ENCODE results near the gene RNF150. TPM values are rescaled to one million over a fixed set of nuclear protein-coding genes. Genes with fewer than 3 reads are reported as not detected.

RNF150 gene
- total RNA-seq, 1 donor from 2014 or later: 9.1 TPM

GRCh38 chr4:140943486-140944198, 189.6 kb downstream of the RNF150 start:
- no peak for DNase-seq (ENCODE audit: extremely low spot score in 2 of 2)
- H3K4me3 ChIP-seq: no peak overlapping the region
- no peaks in the 10 kb centered on the region for H3K36me3 ChIP-seq
- intact Hi-C loops (cut with DNase I): no loop called here
- no peak for TF ChIP-seq POLR2AphosphoS5 (IDR thresholded peaks at IDR 0.05; ENCODE audit: insufficient read depth in 1 of 2, low read depth in 1 of 2)
- TF ChIP-seq POLR2A (IDR thresholded peaks at IDR 0.05): no peak
- TF ChIP-seq, protein P1, sequence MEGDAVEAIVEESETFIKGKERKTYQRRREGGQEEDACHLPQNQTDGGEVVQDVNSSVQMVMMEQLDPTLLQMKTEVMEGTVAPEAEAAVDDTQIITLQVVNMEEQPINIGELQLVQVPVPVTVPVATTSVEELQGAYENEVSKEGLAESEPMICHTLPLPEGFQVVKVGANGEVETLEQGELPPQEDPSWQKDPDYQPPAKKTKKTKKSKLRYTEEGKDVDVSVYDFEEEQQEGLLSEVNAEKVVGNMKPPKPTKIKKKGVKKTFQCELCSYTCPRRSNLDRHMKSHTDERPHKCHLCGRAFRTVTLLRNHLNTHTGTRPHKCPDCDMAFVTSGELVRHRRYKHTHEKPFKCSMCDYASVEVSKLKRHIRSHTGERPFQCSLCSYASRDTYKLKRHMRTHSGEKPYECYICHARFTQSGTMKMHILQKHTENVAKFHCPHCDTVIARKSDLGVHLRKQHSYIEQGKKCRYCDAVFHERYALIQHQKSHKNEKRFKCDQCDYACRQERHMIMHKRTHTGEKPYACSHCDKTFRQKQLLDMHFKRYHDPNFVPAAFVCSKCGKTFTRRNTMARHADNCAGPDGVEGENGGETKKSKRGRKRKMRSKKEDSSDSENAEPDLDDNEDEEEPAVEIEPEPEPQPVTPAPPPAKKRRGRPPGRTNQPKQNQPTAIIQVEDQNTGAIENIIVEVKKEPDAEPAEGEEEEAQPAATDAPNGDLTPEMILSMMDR (IDR thresholded peaks at IDR 0.05): no peak
- peaks cover 13% of the 10 kb centered on the region for H3K4me1 ChIP-seq
- no peaks in the 10 kb centered on the region for H3K9me3 ChIP-seq
- H3K27me3 ChIP-seq: no peaks in the 10 kb centered on the region
- H3K27ac ChIP-seq: no peak overlapping the region

GRCh38 chr4:140940589-140940988, 192.7 kb downstream of the RNF150 start:
- DNase-seq (ENCODE audit: extremely low spot score in 2 of 2): no peak
- TF ChIP-seq, protein P1 (IDR thresholded peaks at IDR 0.05): no peak
- no peak for TF ChIP-seq POLR2A (IDR thresholded peaks at IDR 0.05)
- no peak for TF ChIP-seq POLR2AphosphoS5 (IDR thresholded peaks at IDR 0.05; ENCODE audit: insufficient read depth in 1 of 2, low read depth in 1 of 2)
- intact Hi-C loops (cut with DNase I): no loop called here
- no peaks in the 10 kb centered on the region for H3K27me3 ChIP-seq
- no peaks in the 10 kb centered on the region for H3K9me3 ChIP-seq
- H3K4me1 ChIP-seq: peaks cover 21% of the 10 kb centered on the region
- no peaks in the 10 kb centered on the region for H3K36me3 ChIP-seq
- H3K27ac ChIP-seq: no peak overlapping the region
- no peak overlapping the region for H3K4me3 ChIP-seq

DNA sequence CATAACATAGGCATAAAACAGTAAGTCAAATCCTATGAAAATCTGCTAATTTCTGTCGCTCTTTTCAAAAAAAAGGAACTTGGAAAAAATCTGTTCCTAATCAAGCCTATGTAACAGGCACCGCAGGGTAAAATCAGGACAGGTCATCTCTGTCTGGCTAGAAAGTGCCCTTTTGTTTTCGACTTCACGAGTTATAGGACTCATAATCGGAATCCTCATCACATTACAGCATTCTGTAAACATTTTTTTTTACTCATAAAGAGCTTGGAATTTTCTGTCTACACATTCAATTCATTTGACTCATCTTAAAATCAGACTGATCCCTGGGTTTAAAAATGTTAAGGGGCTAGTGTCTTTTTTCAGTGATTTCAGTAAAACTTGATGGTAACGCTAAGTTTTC, 195.4 kb downstream of the RNF150 start:
- no peaks in the 10 kb centered on the region for H3K27me3 ChIP-seq
- H3K36me3 ChIP-seq: no peaks in the 10 kb centered on the region
- peak overlapping the region; percentile 21 for H3K27ac ChIP-seq
- H3K9me3 ChIP-seq: no peaks in the 10 kb centered on the region
- no peak overlapping the region for H3K4me3 ChIP-seq
- DNase-seq (ENCODE audit: extremely low spot score in 2 of 2): no peak
- TF ChIP-seq, protein P1 (IDR thresholded peaks at IDR 0.05): no peak
- no peak for TF ChIP-seq POLR2AphosphoS5 (IDR thresholded peaks at IDR 0.05; ENCODE audit: insufficient read depth in 1 of 2, low read depth in 1 of 2)
- TF ChIP-seq POLR2A (IDR thresholded peaks at IDR 0.05): no peak
- intact Hi-C loops (cut with DNase I): no loop called here
- H3K4me1 ChIP-seq: peaks cover 13% of the 10 kb centered on the region

DNA sequence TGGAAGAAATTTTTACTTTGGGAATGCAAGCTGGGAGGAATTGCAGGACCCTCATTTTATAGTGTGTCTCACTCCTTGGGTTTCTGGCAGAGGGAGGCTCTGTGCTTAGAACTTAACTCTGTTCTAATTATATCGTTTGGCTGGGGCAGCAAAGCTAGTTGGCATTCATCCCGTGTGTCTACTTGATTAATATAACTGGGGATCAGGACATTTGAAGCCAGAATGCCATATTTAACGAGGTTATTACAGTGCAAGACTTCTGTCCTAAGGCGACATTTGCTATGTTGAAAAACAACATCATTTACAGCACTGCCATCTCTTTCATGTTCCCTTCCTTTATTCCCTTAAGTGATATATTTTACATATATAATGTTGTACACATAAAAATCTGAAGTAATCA, 198.0 kb downstream of the RNF150 start:
- H3K27me3 ChIP-seq: no peaks in the 10 kb centered on the region
- no peak overlapping the region for H3K27ac ChIP-seq
- no peaks in the 10 kb centered on the region for H3K9me3 ChIP-seq
- no peak overlapping the region for H3K4me3 ChIP-seq
- intact Hi-C loops (cut with DNase I): no loop called here
- H3K36me3 ChIP-seq: no peaks in the 10 kb centered on the region
- H3K4me1 ChIP-seq: peaks cover 13% of the 10 kb centered on the region
- DNase-seq (ENCODE audit: extremely low spot score in 2 of 2): no peak
- TF ChIP-seq, protein P1 (IDR thresholded peaks at IDR 0.05): no peak
- TF ChIP-seq POLR2AphosphoS5 (IDR thresholded peaks at IDR 0.05; ENCODE audit: insufficient read depth in 1 of 2, low read depth in 1 of 2) (no peak), POLR2A (IDR thresholded peaks at IDR 0.05) (no peak)

GRCh38 chr4:140932501-140933045, 200.7 kb downstream of the RNF150 start:
- Histone ChIP-seq H3K27me3 (no peaks in the 10 kb centered on the region), H3K27ac (no peak overlapping the region), H3K9me3 (no peaks in the 10 kb centered on the region), H3K4me1 (peaks cover 11% of the 10 kb centered on the region), H3K4me3 (no peak overlapping the region), H3K36me3 (no peaks in the 10 kb centered on the region)
- intact Hi-C loops (cut with DNase I): no loop called here
- no peak for DNase-seq (ENCODE audit: extremely low spot score in 2 of 2)
- TF ChIP-seq, protein P1 (IDR thresholded peaks at IDR 0.05): no peak
- TF ChIP-seq POLR2AphosphoS5 (IDR thresholded peaks at IDR 0.05; ENCODE audit: insufficient read depth in 1 of 2, low read depth in 1 of 2) (no peak), POLR2A (IDR thresholded peaks at IDR 0.05) (no peak)

Measured in vagina (tissue), 2 donors.